GM12892 (cell line): ENCODE results near the gene CDH2.

Source experiments
- POLR2A ChIP-seq: IDR thresholded peaks from 2 replicates; pipeline ENCODE4 v1.6.1; 2011; ENCODE audit warnings: low read depth, low read length, control low read depth
- POLR2AphosphoS5 ChIP-seq: IDR thresholded peaks from 2 replicates; pipeline ENCODE4 v1.6.1; 2011; ENCODE audit warnings: low read depth, low read length, control low read depth
- TAF1 ChIP-seq: IDR thresholded peaks from 2 replicates; pipeline ENCODE4 v1.6.1; 2011; ENCODE audit warnings: low read depth, mild to moderate bottlenecking, control low read depth, low read length, borderline replicate concordance

DNA sequence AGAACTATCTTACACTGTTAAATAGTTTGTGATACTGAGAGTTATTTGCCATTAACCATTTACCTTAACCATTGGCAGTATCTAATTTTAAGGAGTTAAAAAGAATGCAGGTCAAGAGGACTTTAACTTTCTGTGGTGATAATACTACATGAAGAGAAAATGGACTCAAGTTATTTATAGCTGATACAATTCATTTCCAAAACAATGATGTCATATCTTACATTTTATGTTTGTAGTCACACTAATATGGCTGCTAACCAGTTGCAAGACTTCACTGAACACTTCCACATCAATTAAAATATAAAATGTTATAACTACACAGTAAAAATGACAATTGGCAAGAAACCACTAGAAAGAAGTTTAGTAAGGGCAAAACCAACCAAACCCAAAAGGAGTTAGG lies 77.7 kb downstream of the CDH2 start:
- TF ChIP-seq POLR2AphosphoS5 (no peak), POLR2A (no peak), TAF1 (no peak)
